ENCODE data around the gene COIL.
"Not testable (repeated sequence)": the region's sequence is repeated elsewhere in the genome, so short reads cannot be mapped to it uniquely, and the experiment has no call there.

COIL gene

GRCh38 chr17:56978441-56979090 lies 17.7 kb upstream of the COIL start:
- DNase-seq (ENCODE audit: low read depth in 1 of 2, low spot score in 1 of 2) = no peak

GRCh38 chr17:56977673-56978395 lies 17.0 kb upstream of the COIL start, which contains the start of gene SCPEP1:
Gene SCPEP1, plus strand, starts transcription at chr17:56978131. Its CDS starts 29 bp downstream, at chr17:56978160.
- peak; percentile 63 to 70 for DNase-seq (ENCODE audit: low read depth in 1 of 2, low spot score in 1 of 2)

- no peak for DNase-seq (ENCODE audit: low read depth in 1 of 2, low spot score in 1 of 2)
Observed at GRCh38 chr17:56976941-56977608, 16.2 kb upstream of the COIL start.

GRCh38 chr17:56975656-56976055 lies 14.8 kb upstream of the COIL start:
- DNase-seq (ENCODE audit: low read depth in 1 of 2, low spot score in 1 of 2) = no peak

GRCh38 chr17:56974055-56974454 lies 13.2 kb upstream of the COIL start:
- DNase-seq (ENCODE audit: low read depth in 1 of 2, low spot score in 1 of 2) = no peak

GRCh38 chr17:56973520-56973919 lies 12.7 kb upstream of the COIL start:
- no peak for DNase-seq (ENCODE audit: low read depth in 1 of 2, low spot score in 1 of 2)

- no peak for DNase-seq (ENCODE audit: low read depth in 1 of 2, low spot score in 1 of 2)
Observed at GRCh38 chr17:56972111-56972730, 11.4 kb upstream of the COIL start.

- no peak for DNase-seq (ENCODE audit: low read depth in 1 of 2, low spot score in 1 of 2)
Observed at GRCh38 chr17:56970974-56971373, 10.1 kb upstream of the COIL start.

GRCh38 chr17:56966338-56966737 lies 5.5 kb upstream of the COIL start:
- DNase-seq (ENCODE audit: low read depth in 1 of 2, low spot score in 1 of 2) = no peak

- DNase-seq (ENCODE audit: low read depth in 1 of 2, low spot score in 1 of 2) = not testable (repeated sequence)
Observed at GRCh38 chr17:56965681-56966080, 4.8 kb upstream of the COIL start.

- DNase-seq (ENCODE audit: low read depth in 1 of 2, low spot score in 1 of 2) = not testable (repeated sequence)
Observed at GRCh38 chr17:56965241-56965640, 4.4 kb upstream of the COIL start.

GRCh38 chr17:56956992-56957391 lies 3.9 kb downstream of the COIL start:
- no peak for DNase-seq (ENCODE audit: low read depth in 1 of 2, low spot score in 1 of 2)

- DNase-seq (ENCODE audit: low read depth in 1 of 2, low spot score in 1 of 2) = no peak
Observed at GRCh38 chr17:56949595-56949994, 11.3 kb downstream of the COIL start.

GRCh38 chr17:56948491-56948890 lies 12.4 kb downstream of the COIL start:
- no peak for DNase-seq (ENCODE audit: low read depth in 1 of 2, low spot score in 1 of 2)

GRCh38 chr17:56947741-56948140 lies 13.1 kb downstream of the COIL start:
- no peak for DNase-seq (ENCODE audit: low read depth in 1 of 2, low spot score in 1 of 2)

- no peak for DNase-seq (ENCODE audit: low read depth in 1 of 2, low spot score in 1 of 2)
Observed at GRCh38 chr17:56945938-56946505, 14.8 kb downstream of the COIL start.

- DNase-seq (ENCODE audit: low read depth in 1 of 2, low spot score in 1 of 2) = no peak
Observed at GRCh38 chr17:56943505-56944125, 17.2 kb downstream of the COIL start.

- DNase-seq (ENCODE audit: low read depth in 1 of 2, low spot score in 1 of 2) = no peak
Observed at GRCh38 chr17:56939869-56940484, 20.9 kb downstream of the COIL start.

- DNase-seq (ENCODE audit: low read depth in 1 of 2, low spot score in 1 of 2) = not testable (repeated sequence)
Observed at GRCh38 chr17:56938206-56938605, 22.6 kb downstream of the COIL start.

GRCh38 chr17:56937687-56938086 lies 23.2 kb downstream of the COIL start:
- no peak for DNase-seq (ENCODE audit: low read depth in 1 of 2, low spot score in 1 of 2)

All from activated T-helper 1 cell treated with anti-CD3 and anti-CD28 coated beads, Interleukin-2, amount 50 U/mL, for 16 hours (primary cell).